HG03064 (cell line): ENCODE data around the gene PTPRN2.

Experiments used
- ATAC-seq: cut with Tn5 transposase; IDR thresholded peaks from one replicate; pipeline ENCODE4 v1.9.1; 2021; ENCODE audit warnings: low read depth; ENCODE audit not compliant: unreplicated experiment

PTPRN2 gene

DNA sequence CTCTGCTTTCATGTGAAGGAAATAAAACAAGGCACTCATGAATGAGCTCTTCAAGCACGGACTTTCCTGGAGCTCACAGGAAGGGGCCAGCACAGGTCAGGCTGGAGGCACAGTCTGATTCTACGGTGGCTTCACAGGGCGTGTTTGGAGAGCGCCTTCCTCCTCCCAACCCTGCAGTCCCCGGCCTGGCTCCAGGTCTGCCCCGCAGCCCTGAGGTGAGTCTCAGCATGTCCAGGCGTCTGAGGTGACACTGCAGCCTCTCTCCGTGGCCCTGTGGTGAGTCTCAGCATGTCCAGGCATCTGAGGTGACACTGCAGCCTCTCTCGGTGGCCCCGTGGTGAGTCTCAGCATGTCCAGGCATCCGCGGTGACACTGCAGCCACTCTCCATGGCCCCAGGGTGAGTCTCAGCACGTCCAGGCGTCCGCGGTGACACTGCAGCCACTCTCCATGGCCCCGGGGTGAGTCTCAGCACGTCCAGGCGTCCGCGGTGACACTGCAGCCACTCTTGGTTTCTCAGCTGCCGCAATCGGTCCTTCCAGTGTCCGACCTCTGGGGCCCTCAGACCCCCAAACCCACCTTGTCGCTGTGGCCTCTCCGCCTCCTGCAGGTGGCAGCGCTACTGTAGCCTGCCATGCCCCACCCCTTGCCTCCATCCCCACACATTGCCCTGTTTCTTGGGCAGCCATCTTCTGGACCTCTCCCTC lies 869.2 kb downstream of the PTPRN2 start:
- ATAC-seq, result no peak

GRCh38 chr7:157717211-157718174 lies 870.1 kb downstream of the PTPRN2 start:
- ATAC-seq, result no peak

- no peak for ATAC-seq
Measured at GRCh38 chr7:157715938-157716280, 871.7 kb downstream of the PTPRN2 start.

DNA sequence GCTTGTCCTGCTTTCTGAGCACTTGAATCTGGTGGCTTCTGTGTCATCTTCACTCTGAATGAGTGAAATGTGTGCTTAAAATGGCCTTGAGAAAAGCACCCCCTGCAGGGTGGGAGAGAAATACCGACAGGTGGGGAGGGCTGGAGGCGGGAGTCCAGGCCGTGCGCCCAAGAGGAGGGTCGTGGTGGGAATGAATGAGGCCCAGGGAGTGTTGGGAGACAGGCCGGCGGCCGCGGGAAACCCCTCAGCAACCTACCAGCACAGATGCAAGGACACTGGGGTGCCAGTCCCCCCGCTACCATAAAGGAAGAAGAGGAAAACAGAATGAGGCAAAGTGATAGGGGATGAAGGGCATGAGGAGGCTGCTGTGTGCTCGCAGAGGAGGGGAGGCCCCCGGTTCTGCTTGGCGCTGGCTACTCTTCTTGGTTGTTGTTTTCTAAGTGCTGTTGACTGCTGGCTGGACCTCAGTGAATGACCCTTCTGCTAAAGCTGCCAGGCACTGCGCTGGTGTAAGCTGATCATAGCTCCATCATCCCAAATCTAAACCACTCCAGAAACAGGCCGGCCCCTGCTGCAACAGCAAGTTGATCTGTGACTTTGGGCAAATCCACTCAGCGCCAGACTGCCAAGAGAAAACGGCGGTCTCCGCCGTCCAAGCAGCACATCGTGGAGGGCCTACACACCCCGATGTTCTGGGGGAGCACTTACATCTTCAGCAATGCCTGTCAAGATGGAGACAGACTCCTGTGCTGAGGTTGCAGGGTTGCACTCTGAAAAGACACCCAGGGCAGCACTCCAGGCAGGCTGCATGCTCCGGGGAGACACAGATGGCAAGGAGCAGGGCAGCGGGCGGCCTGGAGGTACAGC lies 872.3 kb downstream of the PTPRN2 start:
- no peak for ATAC-seq

DNA sequence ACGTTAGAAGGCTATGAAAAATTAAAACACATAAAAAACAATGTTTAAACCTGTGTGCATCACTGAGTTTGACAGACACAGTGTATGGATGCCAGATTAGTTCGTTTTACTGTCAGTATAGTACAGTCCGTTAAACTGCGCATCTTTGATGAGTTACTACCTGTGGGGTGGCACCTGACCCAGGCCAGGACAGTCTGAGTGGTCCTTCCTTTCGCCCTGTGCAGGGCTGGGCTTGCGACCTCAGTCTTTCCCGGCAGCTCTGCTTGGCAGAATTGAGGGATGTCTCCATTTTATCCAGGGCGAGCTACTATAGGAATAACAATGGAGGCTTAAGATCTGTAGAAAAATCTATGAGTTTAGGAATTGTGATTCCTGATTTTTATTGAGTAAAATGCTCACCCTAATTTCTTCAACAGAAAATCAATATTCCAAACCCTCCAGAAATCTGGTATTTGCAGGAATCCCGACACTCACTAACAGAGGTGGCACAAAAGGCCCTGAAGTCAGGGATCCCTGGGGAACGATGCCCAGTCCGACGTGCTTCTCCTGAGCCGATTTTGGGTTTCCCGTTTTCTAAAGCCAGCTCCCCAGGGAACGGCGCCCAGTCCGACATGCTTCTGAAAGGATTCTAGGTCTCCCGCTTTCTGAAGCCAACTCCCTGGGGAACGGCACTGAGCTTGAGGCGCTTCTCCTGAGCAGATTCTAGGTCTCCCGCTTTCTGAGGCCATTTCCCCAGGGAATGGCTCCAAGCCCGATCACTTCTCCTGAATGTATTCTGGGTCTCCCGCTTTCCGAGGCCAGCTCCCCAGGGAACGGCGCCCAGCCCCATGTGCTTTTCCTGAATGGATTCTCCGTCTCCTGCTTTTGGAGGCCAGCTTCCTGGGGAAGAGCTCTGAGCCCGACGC lies 873.2 kb downstream of the PTPRN2 start:
- no peak for ATAC-seq

DNA sequence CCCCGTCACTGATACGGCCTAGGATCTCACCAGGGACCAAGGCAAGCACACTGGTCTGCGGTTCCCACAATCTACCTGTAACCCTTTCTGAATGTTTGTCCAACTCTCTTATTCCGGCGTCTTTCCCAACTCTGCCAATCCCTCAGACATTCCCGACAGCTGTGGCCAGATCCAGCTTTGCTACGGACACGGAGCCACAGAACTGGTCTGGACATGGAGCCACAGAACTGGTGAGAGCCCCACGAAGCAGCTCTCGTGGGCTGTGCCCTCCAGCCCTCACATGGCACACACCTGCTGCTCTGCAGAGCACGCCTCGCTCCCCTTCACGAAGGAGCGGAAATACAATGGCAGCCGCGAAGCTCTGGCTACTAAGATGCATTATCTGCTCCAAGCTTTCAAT lies 874.0 kb downstream of the PTPRN2 start:
- ATAC-seq, result no peak

DNA sequence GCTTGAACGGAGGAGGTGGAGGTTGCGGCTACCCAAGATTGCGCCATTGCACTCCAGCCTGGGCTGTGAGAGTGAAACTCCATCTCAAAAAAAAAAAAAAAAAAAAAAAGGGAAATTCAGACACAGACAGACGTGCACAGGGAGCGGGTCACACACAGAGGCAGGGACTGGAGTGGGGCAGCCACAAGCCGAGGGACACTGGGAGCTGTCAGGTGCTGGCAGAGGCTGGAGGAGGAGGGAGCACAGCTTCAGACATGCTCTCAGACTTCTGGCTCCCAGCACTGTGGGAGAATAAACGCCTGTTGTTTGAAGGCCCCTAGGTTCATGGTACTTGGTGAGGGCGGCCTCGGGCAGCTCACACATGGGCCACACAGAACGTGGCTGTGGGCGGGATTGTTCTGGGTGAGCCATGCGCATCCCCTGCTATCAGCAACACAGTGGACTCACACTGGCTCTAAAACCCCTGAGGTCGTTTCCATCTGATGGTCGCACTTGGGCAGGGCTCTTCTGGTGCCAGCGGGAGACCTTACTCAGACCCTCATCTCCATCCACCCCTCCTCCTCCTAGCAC lies 874.9 kb downstream of the PTPRN2 start:
- no peak for ATAC-seq

GRCh38 chr7:157711353-157711888 lies 876.2 kb downstream of the PTPRN2 start:
- ATAC-seq, result no peak

DNA sequence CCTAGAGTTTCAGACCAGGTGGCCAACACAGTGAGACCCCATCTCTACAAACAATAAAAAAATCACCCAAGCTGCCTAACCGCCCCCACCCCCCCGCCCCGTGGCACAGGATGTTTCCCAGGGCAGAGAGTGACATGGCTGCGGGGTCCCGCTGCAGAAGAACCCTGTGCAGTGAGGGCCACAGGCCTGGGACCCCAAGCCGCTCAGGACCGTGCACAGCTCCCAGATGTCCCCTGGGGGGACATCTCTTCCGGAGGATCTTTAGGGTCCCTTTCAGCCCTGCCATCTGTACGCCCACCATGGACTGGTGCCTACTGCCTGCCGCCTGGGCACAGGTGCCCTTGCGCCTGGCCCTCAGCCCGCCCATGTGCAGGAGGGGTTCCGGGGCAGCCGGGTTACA lies 877.2 kb downstream of the PTPRN2 start:
- no peak for ATAC-seq

- ATAC-seq, result no peak
Measured at GRCh38 chr7:157709531-157710251, 877.9 kb downstream of the PTPRN2 start.

- ATAC-seq, result no peak
Measured at GRCh38 chr7:157708919-157709295, 878.7 kb downstream of the PTPRN2 start.

- ATAC-seq, result no peak
Measured at GRCh38 chr7:157707983-157708918, 879.4 kb downstream of the PTPRN2 start.

DNA sequence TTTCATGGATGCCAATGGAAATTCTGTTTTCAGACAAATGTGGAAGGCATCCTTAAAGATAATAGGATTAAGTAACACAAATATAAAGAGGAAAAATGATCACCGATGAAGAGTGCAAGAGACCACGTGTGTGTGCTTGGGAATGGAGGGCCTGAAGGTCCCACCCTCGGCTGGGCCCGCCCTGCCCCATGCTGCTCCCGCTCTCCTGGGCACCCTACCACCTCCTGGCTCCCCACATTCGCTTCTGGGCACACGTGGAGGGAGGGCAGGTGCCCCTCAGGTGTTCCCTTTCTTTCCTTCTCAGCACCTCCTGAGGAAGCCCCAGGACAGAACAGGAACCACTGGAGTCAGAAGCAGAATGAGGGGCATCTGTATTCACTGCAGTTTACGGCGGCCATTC lies 883.3 kb downstream of the PTPRN2 start:
- ATAC-seq, result no peak

GRCh38 chr7:157703534-157704195 lies 884.0 kb downstream of the PTPRN2 start:
- ATAC-seq, result no peak

- no peak for ATAC-seq
Measured at GRCh38 chr7:157703131-157703530, 884.5 kb downstream of the PTPRN2 start.

DNA sequence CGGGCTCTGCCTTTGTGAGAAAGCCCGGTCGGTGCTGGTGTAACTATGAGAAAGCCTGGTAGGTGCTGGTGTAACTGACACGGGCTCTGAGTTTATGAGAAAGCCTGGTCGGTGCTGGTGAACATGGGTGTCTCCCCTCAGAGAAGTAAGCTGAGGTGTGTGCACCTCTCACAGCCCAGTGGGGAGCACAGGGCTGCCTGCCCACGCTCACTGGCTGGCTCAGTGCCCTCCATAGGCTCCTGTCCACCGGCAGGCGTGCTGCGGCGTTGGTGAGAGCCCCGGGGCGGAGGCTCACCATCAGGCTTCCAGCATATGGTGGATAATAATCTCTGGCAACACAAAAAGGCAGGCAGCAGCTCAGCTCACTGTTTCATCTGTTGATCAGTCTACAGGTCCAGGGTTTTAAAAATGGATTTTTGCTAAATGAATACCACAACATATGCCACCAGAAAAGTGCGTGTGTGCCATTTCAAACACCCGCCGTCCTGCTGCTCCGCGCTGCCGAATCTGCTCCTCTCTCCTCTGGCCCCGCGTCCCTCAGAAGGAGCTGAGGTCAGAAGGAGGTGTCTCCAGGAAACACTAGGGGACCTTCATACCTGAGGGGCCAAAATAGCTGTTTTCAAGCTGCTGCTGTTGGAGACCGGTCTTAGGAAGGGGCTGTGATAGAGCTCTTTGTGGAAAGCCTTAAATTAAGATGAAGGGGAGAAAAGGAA lies 885.2 kb downstream of the PTPRN2 start:
- ATAC-seq, result no peak
